CD14-positive monocyte (primary cell): ENCODE measurements around the gene BRSK2. TPM values are rescaled to one million over a fixed set of nuclear protein-coding genes. Genes with fewer than 3 reads are reported as not detected.

Experiments used
- DNase-seq, 3 donors: peaks; one replicate each; pipeline ENCODE4 v3.0.0-alpha.2; 2011 to 2022
- H2AFZ ChIP-seq: 2 replicates; pipeline ENCODE4 v1.6.0; 2012; ENCODE audit warnings: mild to moderate bottlenecking, low read depth, low read length, inconsistent platforms; ENCODE audit not compliant: insufficient read depth, poor library complexity, severe bottlenecking
- H3K27ac ChIP-seq, 2 donors: 1 replicate in 1 of 2; 2 replicates in 1 of 2; pipeline ENCODE4 v1.5.1; 2012 to 2013; ENCODE audit warnings: low read length in 2 of 2, control low read depth in 1 of 2, inconsistent platforms in 1 of 2, low read depth in 1 of 2, mild to moderate bottlenecking in 1 of 2
- H3K27me3 ChIP-seq, 2 donors: one replicate each; pipeline versions ENCODE4 v1.6.0 to v1.6.1; 2011 to 2013; ENCODE audit warnings: low read length in 2 of 2; ENCODE audit not compliant: control insufficient read depth in 2 of 2, insufficient read depth in 2 of 2
- H3K36me3 ChIP-seq, 2 donors: replicated peaks in 1 of 2; 1 replicate in 1 of 2; 2 replicates in 1 of 2; pipeline versions ENCODE4 v1.5.1 to v1.6.1; 2012 to 2013; ENCODE audit warnings: low read length in 2 of 2, control low read depth in 1 of 2, inconsistent platforms in 1 of 2, mild to moderate bottlenecking in 1 of 2; ENCODE audit not compliant: insufficient read depth in 2 of 2, control insufficient read depth in 1 of 2
- H3K4me1 ChIP-seq, 2 donors: 1 replicate in 1 of 2; 2 replicates in 1 of 2; pipeline versions ENCODE4 v1.5.1 to v1.6.1; 2012 to 2013; ENCODE audit warnings: low read length in 2 of 2, control low read depth in 1 of 2, inconsistent platforms in 1 of 2, mild to moderate bottlenecking in 1 of 2, moderate library complexity in 1 of 2; ENCODE audit not compliant: insufficient read depth in 2 of 2, control insufficient read depth in 1 of 2
- H3K4me2 ChIP-seq: replicated peaks from 2 replicates; pipeline ENCODE3; 2012; ENCODE audit warnings: low read length, moderate library complexity, mild to moderate bottlenecking; ENCODE audit not compliant: poor library complexity, severe bottlenecking; ENCODE audit errors: extremely low read depth
- H3K4me3 ChIP-seq, 3 experiments: fragments of 200-600 bp in 1 of 3; sonication (generic) in 1 of 3; replicated peaks in 1 of 3; 1 replicate in 2 of 3; 2 replicates in 1 of 3; pipeline ENCODE4 v1.5.1; 2011 to 2013; ENCODE audit warnings: low read length in 3 of 3, mild to moderate bottlenecking in 3 of 3, control low read depth in 2 of 3, low read depth in 2 of 3, inconsistent platforms in 1 of 3, moderate library complexity in 1 of 3
- H3K79me2 ChIP-seq: 2 replicates; pipeline ENCODE4 v1.6.0; 2012; ENCODE audit warnings: mild to moderate bottlenecking, control low read depth, inconsistent platforms, low read length, moderate library complexity; ENCODE audit not compliant: insufficient read depth
- H3K9ac ChIP-seq: 2 replicates; pipeline ENCODE4 v1.6.0; 2017; ENCODE audit warnings: low read length, mild to moderate bottlenecking; ENCODE audit not compliant: insufficient read depth, poor library complexity, severe bottlenecking
- H3K9me3 ChIP-seq, 2 donors: replicated peaks in 1 of 2; 1 replicate in 1 of 2; 2 replicates in 1 of 2; pipeline versions ENCODE4 v1.5.1 to v1.6.1; 2012 to 2013; ENCODE audit warnings: low read length in 2 of 2, control low read depth in 1 of 2; ENCODE audit not compliant: control insufficient read depth in 1 of 2, insufficient read depth in 1 of 2
- H4K20me1 ChIP-seq: 2 replicates; pipeline ENCODE4 v1.6.0; 2012; ENCODE audit warnings: mild to moderate bottlenecking, low read length, control low read depth, moderate library complexity; ENCODE audit not compliant: insufficient read depth
- H3K27ac Mint-ChIP-seq, 7 donors: one replicate each; pipeline ENCODE4 v1.8.0; 2020; ENCODE audit warnings: mild to moderate bottlenecking in 7 of 7, mixed read lengths in 7 of 7, moderate library complexity in 6 of 7, inconsistent platforms in 2 of 7
- H3K27me3 Mint-ChIP-seq, 3 donors: one replicate each; pipeline ENCODE4 v1.8.0; 2021 to 2022; ENCODE audit warnings: low read depth in 3 of 3, mild to moderate bottlenecking in 3 of 3, mixed read lengths in 3 of 3, moderate library complexity in 3 of 3, inconsistent platforms in 1 of 3
- H3K36me3 Mint-ChIP-seq, 2 donors: one replicate each; pipeline ENCODE4 v1.8.0; 2020; ENCODE audit warnings: mixed read lengths in 2 of 2, inconsistent platforms in 1 of 2, mild to moderate bottlenecking in 1 of 2
- H3K4me1 Mint-ChIP-seq: one replicate; pipeline ENCODE4 v1.8.0; 2020; ENCODE audit warnings: mild to moderate bottlenecking, mixed read lengths
- H3K4me3 Mint-ChIP-seq, 2 donors: one replicate each; pipeline ENCODE4 v1.8.0; 2020; ENCODE audit warnings: mild to moderate bottlenecking in 2 of 2, mixed read lengths in 2 of 2, moderate library complexity in 1 of 2
- H3K9me3 Mint-ChIP-seq, 7 donors: one replicate each; pipeline ENCODE4 v1.8.0; 2020 to 2022; ENCODE audit warnings: mixed read lengths in 7 of 7, mild to moderate bottlenecking in 6 of 7, moderate library complexity in 6 of 7, inconsistent platforms in 2 of 7
- WGBS: methylation state at CpG from one replicate; pipeline ENCODE4 v1.1.5; 2013; ENCODE audit warnings: missing lambda C conversion rate; ENCODE audit not compliant: insufficient coverage; 5-methylcytosine and 5-hydroxymethylcytosine counted together
- intact Hi-C, 2 donors: fragments of 100-400 bp; cut with micrococcal nuclease; formaldehyde crosslinking; loops; one replicate each; pipeline versions ENCODE4 v1.15.0 to v1.15.1; 2023
- polyA plus RNA-seq, 3 donors: library from polyadenylated mRNA; depleted of rRNA in 1 of 3; unstranded in 2 of 3; stranded (reverse) in 1 of 3; fragments of 300-500 nt in 2 of 3; fragments of >200 nt in 1 of 3; fragmentation: Illumina TruSeq in 2 of 3; gene quantifications; 1 replicate in 2 of 3; 2 replicates in 1 of 3; pipeline ENCODE4 v1.2.3, GENCODE V29; 2012 to 2021
- TF ChIP-seq, protein P1 (sequence below): fragments of 200-600 bp; IDR thresholded peaks from one replicate; pipeline ENCODE4 v1.8.0; 2022; ENCODE audit warnings: antibody characterized with exemption, mild to moderate bottlenecking

The BRSK2 gene
- polyA plus RNA-seq, 3 donors: 0.13 TPM; not detected in 2

DNA sequence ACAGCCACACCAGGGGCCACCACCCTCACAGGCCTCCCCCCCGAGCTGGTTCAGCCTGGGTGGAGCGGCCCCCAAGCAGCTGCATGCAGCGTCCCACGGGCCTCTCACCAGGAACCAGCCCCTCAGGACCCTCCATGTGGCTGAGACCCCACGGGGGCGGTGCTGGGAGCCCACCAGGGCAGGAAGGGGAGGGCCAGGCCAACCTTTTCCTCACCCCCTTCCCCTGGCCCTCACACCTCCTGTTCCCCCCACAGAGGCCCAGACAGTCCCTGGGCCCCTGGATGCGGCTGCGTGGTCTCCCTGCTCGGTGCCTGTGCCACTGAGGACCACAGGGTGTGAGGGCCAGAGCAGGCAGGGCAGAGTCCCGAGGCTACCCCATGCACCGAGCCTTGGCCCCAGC is 50.3 kb downstream of the BRSK2 start:
- no peaks in the 10 kb centered on the region for H3K36me3 ChIP-seq
- WGBS: 92% methylated on average over 7 of the region's 11 CpGs
- no peaks in the 10 kb centered on the region for H3K9me3 Mint-ChIP-seq
- H3K27ac Mint-ChIP-seq: no peak overlapping the region
- intact Hi-C loops: no loop called here
- H3K4me2 ChIP-seq: no peak overlapping the region
- H3K4me1 Mint-ChIP-seq: no peaks in the 10 kb centered on the region
- no peak overlapping the region for H3K9ac ChIP-seq
- no peaks in the 10 kb centered on the region for H3K27me3 ChIP-seq
- H3K27ac ChIP-seq: no peak overlapping the region
- no peaks in the 10 kb centered on the region for H3K36me3 Mint-ChIP-seq
- TF ChIP-seq, protein P1, sequence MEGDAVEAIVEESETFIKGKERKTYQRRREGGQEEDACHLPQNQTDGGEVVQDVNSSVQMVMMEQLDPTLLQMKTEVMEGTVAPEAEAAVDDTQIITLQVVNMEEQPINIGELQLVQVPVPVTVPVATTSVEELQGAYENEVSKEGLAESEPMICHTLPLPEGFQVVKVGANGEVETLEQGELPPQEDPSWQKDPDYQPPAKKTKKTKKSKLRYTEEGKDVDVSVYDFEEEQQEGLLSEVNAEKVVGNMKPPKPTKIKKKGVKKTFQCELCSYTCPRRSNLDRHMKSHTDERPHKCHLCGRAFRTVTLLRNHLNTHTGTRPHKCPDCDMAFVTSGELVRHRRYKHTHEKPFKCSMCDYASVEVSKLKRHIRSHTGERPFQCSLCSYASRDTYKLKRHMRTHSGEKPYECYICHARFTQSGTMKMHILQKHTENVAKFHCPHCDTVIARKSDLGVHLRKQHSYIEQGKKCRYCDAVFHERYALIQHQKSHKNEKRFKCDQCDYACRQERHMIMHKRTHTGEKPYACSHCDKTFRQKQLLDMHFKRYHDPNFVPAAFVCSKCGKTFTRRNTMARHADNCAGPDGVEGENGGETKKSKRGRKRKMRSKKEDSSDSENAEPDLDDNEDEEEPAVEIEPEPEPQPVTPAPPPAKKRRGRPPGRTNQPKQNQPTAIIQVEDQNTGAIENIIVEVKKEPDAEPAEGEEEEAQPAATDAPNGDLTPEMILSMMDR: no peak
- H2AFZ ChIP-seq: no peak overlapping the region
- peaks cover 0 to 10% (median 7%) of the 10 kb centered on the region in 3 donors for H3K27me3 Mint-ChIP-seq
- no peak for DNase-seq
- H3K4me3 ChIP-seq: no peak overlapping the region
- H3K9me3 ChIP-seq: no peaks in the 10 kb centered on the region
- H3K79me2 ChIP-seq: no peaks in the 10 kb centered on the region
- no peaks in the 10 kb centered on the region for H3K4me1 ChIP-seq
- no peak overlapping the region for H3K4me3 Mint-ChIP-seq
- no peaks in the 10 kb centered on the region for H4K20me1 ChIP-seq

DNA sequence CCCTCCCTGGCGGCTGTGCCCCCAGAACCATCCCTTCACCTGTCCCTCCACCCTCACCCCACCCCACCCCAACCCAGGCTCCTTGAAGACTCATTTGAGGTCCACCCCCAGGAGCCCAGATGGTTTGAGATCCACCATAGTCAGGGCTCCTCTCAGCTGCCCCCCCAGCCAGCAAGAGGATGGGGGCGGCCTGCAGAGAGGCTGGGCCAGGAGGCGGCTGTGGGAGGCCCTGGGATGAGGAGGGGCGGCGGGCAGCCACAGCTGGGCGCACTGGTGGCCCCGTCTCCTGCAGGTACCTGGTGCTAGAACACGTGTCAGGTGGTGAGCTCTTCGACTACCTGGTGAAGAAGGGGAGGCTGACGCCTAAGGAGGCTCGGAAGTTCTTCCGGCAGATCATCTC is 50.8 kb downstream of the BRSK2 start:
- H3K27me3 ChIP-seq: no peaks in the 10 kb centered on the region

More for the DNA sequence above, 50.8 kb downstream of the BRSK2 start:
- no peak overlapping the region for H3K4me3 Mint-ChIP-seq
- no peak for DNase-seq
- no peaks in the 10 kb centered on the region for H3K9me3 Mint-ChIP-seq
- 96% methylated on average over 7 of the region's 12 CpGs for WGBS
- peaks cover 0 to 10% (median 6%) of the 10 kb centered on the region in 3 donors for H3K27me3 Mint-ChIP-seq
- Histone ChIP-seq H3K36me3 (no peaks in the 10 kb centered on the region), H3K4me2 (no peak overlapping the region), H3K4me3 (no peak overlapping the region), H3K9me3 (no peaks in the 10 kb centered on the region), H3K27ac (no peak overlapping the region), H2AFZ (no peak overlapping the region), H3K9ac (no peak overlapping the region), H3K4me1 (no peaks in the 10 kb centered on the region), H4K20me1 (no peaks in the 10 kb centered on the region), H3K79me2 (no peaks in the 10 kb centered on the region)
- TF ChIP-seq, protein P1: no peak
- intact Hi-C loops: no loop called here
- H3K36me3 Mint-ChIP-seq: no peaks in the 10 kb centered on the region
- no peaks in the 10 kb centered on the region for H3K4me1 Mint-ChIP-seq
- H3K27ac Mint-ChIP-seq: no peak overlapping the region
